HEK293 (cell line): Measurements from ENCODE around the gene ZDHHC17.

ENCODE experiments used
- CTCF ChIA-PET: fragments of 350-600 bp; formaldehyde crosslinking; extraction: SDS; loops from one replicate; lab custom pipeline; 2021; ENCODE audit warnings: antibody characterized with exemption; lab: Yijun Ruan, JAX
- POLR2A ChIA-PET: fragments of 300-600 bp; formaldehyde crosslinking; extraction: SDS; loops from one replicate; lab custom pipeline; 2020; ENCODE audit warnings: antibody characterized with exemption, inconsistent platforms; lab: Yijun Ruan, JAX
- H3K27ac ChIP-seq: fragments of 200-500 bp; sonication (Bioruptor generic); 2 replicates; pipeline ENCODE4 v1.5.1; 2014; ENCODE audit warnings: low read depth, low read length, control low read depth, inconsistent platforms; ENCODE audit errors: extremely low read depth
- H3K36me3 ChIP-seq, 2 experiments: fragments of 200-500 bp in 1 of 2; sonication (Bioruptor generic) in 1 of 2; 1 replicate in 1 of 2; 2 replicates in 1 of 2; pipeline ENCODE4 v1.5.1; 2014 to 2017; ENCODE audit warnings: inconsistent platforms in 2 of 2, low read length in 2 of 2; ENCODE audit not compliant: control insufficient read depth in 2 of 2, insufficient read depth in 1 of 2
- H3K4me1 ChIP-seq: fragments of 200-500 bp; sonication (Bioruptor generic); 2 replicates; pipeline ENCODE4 v1.5.1; 2014; ENCODE audit warnings: mild to moderate bottlenecking, low read length, inconsistent platforms; ENCODE audit not compliant: control insufficient read depth, insufficient read depth
- H3K4me3 ChIP-seq: 2 replicates; pipeline ENCODE4 v1.5.1; 2011; ENCODE audit warnings: low read depth, mild to moderate bottlenecking, control low read depth, low read length, moderate library complexity
- H3K9me3 ChIP-seq: fragments of 200-500 bp; sonication (Bioruptor generic); 2 replicates; pipeline ENCODE4 v1.5.1; 2014; ENCODE audit warnings: low read depth, low read length, inconsistent platforms; ENCODE audit not compliant: control insufficient read depth, insufficient read depth
- SCRT1 ChIP-seq: fragments of 450-650 bp; formaldehyde crosslinking; IDR thresholded peaks from 2 replicates; pipeline ENCODE4 v1.5.1; 2016; ENCODE audit warnings: missing biosample characterization, missing genetic modification characterization, borderline replicate concordance
- SP7 ChIP-seq: fragments of 450-650 bp; formaldehyde crosslinking; IDR thresholded peaks from 2 replicates; pipeline ENCODE4 v1.5.1; 2016; ENCODE audit warnings: missing biosample characterization, missing genetic modification characterization
- ZBTB48 ChIP-seq: fragments of 450-650 bp; formaldehyde crosslinking; IDR thresholded peaks from 2 replicates; pipeline ENCODE4 v1.5.1; 2016; ENCODE audit warnings: missing biosample characterization, missing genetic modification characterization
- ZBTB8A ChIP-seq: fragments of 450-650 bp; formaldehyde crosslinking; IDR thresholded peaks from 2 replicates; pipeline ENCODE4 v1.5.1; 2016; ENCODE audit warnings: missing biosample characterization, missing genetic modification characterization
- ZFP69B ChIP-seq: fragments of 450-650 bp; formaldehyde crosslinking; IDR thresholded peaks from 2 replicates; pipeline ENCODE4 v1.5.1; 2016; ENCODE audit warnings: missing biosample characterization, missing genetic modification characterization
- ZNF16 ChIP-seq: fragments of 450-650 bp; formaldehyde crosslinking; IDR thresholded peaks from 2 replicates; pipeline ENCODE4 v1.5.1; 2016; ENCODE audit warnings: low read depth, missing biosample characterization, missing genetic modification characterization
- ZNF266 ChIP-seq: fragments of 450-650 bp; formaldehyde crosslinking; IDR thresholded peaks from 2 replicates; pipeline ENCODE4 v1.5.1; 2016; ENCODE audit warnings: missing biosample characterization, missing genetic modification characterization, low read depth
- ZNF394 ChIP-seq: fragments of 450-650 bp; formaldehyde crosslinking; IDR thresholded peaks from 2 replicates; pipeline ENCODE4 v1.5.1; 2016; ENCODE audit warnings: missing biosample characterization, missing genetic modification characterization, mild to moderate bottlenecking, moderate library complexity, borderline replicate concordance
- ZNF544 ChIP-seq: fragments of 450-650 bp; formaldehyde crosslinking; IDR thresholded peaks from 2 replicates; pipeline ENCODE4 v1.5.0; 2017; ENCODE audit warnings: missing biosample characterization, missing genetic modification characterization
- ZNF558 ChIP-seq: fragments of 450-650 bp; formaldehyde crosslinking; IDR thresholded peaks from 2 replicates; pipeline ENCODE4 v1.5.1; 2016; ENCODE audit warnings: missing biosample characterization, missing genetic modification characterization
- ZNF621 ChIP-seq: fragments of 450-650 bp; formaldehyde crosslinking; IDR thresholded peaks from 2 replicates; pipeline ENCODE4 v1.5.1; 2017; ENCODE audit warnings: missing biosample characterization, missing genetic modification characterization
- ZNF701 ChIP-seq: fragments of 450-650 bp; formaldehyde crosslinking; IDR thresholded peaks from 2 replicates; pipeline ENCODE4 v1.5.1; 2016; ENCODE audit warnings: missing biosample characterization, missing genetic modification characterization
- ZNF707 ChIP-seq: fragments of 450-650 bp; formaldehyde crosslinking; IDR thresholded peaks from 2 replicates; pipeline ENCODE4 v1.5.1; 2016; ENCODE audit warnings: missing biosample characterization, missing genetic modification characterization
- ZSCAN30 ChIP-seq: fragments of 450-650 bp; IDR thresholded peaks from 2 replicates; pipeline ENCODE4 v1.5.1; 2018; ENCODE audit warnings: missing biosample characterization, mild to moderate bottlenecking, missing genetic modification characterization, moderate library complexity
- TF ChIP-seq, protein P1 (sequence below): fragments of 450-650 bp; formaldehyde crosslinking; IDR thresholded peaks from 2 replicates; pipeline ENCODE4 v1.5.1; 2016; ENCODE audit warnings: missing biosample characterization, missing genetic modification characterization
- TF ChIP-seq, protein P2 (sequence below): fragments of 450-650 bp; formaldehyde crosslinking; conservative IDR thresholded peaks from 2 replicates; pipeline ENCODE4 v1.5.1; 2016; ENCODE audit warnings: low read depth, missing biosample characterization, missing genetic modification characterization
- TF ChIP-seq, protein P3 (sequence below): fragments of 450-650 bp; formaldehyde crosslinking; IDR thresholded peaks from 2 replicates; pipeline ENCODE4 v1.5.1; 2016; ENCODE audit warnings: missing biosample characterization, missing genetic modification characterization, low read depth

ZDHHC17 gene

DNA sequence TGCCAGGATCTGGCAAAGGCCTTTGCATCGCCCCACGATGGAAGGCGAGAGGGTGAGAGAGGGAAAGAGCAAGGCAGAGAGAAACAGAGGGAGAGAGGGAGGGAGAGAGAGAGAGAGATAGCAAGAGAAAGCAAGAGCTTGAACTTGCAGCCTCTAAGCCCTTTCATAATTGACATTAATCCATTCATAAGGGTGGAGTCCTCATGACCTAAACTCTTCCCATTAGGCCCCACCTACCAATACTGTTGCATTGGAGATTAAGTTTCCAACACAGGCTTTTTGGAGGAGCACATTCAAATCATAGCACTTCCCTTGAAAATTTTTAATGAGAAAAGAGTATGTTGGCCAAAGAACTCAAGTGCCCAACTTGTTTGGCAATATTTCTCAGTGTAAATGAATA, 48.6 kb upstream of the ZDHHC17 start:
- Histone ChIP-seq H3K9me3 (no peaks in the 10 kb centered on the region), H3K36me3 (no peaks in the 10 kb centered on the region), H3K27ac (no peak overlapping the region), H3K4me1 (no peaks in the 10 kb centered on the region), H3K4me3 (no peak overlapping the region)
- CTCF ChIA-PET, result interaction anchor here (0.9 kb wide), 1 partner anchor 57 kb away, joined by 3 read pairs; no protein-coding TSS in a partner anchor
- POLR2A ChIA-PET, result interaction anchor here (0.8 kb wide), 1 partner anchor 48 kb away, joined by 3 read pairs; the partner anchor contains the start of gene ZDHHC17
- TF ChIP-seq ZBTB8A (tag by site-specific recombination), result no peak
- no peak for TF ChIP-seq ZSCAN30 (tag by site-specific recombination)
- TF ChIP-seq, all 188 proteins: peak for 0

DNA sequence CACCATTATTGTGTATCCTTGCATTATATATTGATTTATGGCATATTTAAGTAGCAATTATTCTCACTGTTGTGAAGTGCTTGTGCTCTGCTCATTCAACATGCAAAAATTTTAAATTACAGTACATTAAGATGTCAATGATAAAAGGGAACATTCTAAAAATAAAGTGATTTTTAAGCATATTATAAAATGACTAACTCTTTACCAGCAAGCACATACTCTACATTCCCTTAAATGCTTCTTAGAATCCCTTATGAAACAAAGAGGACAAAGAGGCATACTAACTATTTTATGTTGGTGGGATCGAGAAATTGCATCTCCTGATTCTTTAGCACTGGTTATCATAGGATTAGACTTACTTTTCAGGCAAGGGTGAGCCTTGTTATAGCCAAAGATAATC, 46.6 kb upstream of the ZDHHC17 start:
- Histone ChIP-seq H3K27ac (no peak overlapping the region), H3K4me3 (no peak overlapping the region), H3K4me1 (no peaks in the 10 kb centered on the region)
- CTCF ChIA-PET, result no interaction called here
- POLR2A ChIA-PET, result no interaction called here
- no peak for TF ChIP-seq ZBTB48 (tag by site-specific recombination)
- TF ChIP-seq ZNF707, result no peak
- no peak for TF ChIP-seq ZNF266 (tag by site-specific recombination)
- TF ChIP-seq, protein P1, sequence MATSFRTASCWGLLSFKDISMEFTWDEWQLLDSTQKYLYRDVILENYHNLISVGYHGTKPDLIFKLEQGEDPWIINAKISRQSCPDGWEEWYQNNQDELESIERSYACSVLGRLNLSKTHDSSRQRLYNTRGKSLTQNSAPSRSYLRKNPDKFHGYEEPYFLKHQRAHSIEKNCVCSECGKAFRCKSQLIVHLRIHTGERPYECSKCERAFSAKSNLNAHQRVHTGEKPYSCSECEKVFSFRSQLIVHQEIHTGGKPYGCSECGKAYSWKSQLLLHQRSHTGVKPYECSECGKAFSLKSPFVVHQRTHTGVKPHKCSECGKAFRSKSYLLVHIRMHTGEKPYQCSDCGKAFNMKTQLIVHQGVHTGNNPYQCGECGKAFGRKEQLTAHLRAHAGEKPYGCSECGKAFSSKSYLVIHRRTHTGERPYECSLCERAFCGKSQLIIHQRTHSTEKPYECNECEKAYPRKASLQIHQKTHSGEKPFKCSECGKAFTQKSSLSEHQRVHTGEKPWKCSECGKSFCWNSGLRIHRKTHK (tag by site-specific recombination), result no peak
- no peak for TF ChIP-seq ZNF701
- TF ChIP-seq ZNF544 (tag by site-specific recombination), result no peak
- TF ChIP-seq ZNF621 (tag by site-specific recombination), result no peak
- no peak for TF ChIP-seq ZFP69B (tag by site-specific recombination)
- TF ChIP-seq, protein P2, sequence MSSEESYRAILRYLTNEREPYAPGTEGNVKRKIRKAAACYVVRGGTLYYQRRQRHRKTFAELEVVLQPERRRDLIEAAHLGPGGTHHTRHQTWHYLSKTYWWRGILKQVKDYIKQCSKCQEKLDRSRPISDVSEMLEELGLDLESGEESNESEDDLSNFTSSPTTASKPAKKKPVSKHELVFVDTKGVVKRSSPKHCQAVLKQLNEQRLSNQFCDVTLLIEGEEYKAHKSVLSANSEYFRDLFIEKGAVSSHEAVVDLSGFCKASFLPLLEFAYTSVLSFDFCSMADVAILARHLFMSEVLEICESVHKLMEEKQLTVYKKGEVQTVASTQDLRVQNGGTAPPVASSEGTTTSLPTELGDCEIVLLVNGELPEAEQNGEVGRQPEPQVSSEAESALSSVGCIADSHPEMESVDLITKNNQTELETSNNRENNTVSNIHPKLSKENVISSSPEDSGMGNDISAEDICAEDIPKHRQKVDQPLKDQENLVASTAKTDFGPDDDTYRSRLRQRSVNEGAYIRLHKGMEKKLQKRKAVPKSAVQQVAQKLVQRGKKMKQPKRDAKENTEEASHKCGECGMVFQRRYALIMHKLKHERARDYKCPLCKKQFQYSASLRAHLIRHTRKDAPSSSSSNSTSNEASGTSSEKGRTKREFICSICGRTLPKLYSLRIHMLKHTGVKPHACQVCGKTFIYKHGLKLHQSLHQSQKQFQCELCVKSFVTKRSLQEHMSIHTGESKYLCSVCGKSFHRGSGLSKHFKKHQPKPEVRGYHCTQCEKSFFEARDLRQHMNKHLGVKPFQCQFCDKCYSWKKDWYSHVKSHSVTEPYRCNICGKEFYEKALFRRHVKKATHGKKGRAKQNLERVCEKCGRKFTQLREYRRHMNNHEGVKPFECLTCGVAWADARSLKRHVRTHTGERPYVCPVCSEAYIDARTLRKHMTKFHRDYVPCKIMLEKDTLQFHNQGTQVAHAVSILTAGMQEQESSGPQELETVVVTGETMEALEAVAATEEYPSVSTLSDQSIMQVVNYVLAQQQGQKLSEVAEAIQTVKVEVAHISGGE (tag by site-specific recombination), result no peak
- TF ChIP-seq ZNF558, result no peak
- no peak for TF ChIP-seq SCRT1 (tag by site-specific recombination)
- no peak for TF ChIP-seq SP7 (tag by site-specific recombination)
- TF ChIP-seq ZNF394 (tag by site-specific recombination), result no peak
- TF ChIP-seq, protein P3, sequence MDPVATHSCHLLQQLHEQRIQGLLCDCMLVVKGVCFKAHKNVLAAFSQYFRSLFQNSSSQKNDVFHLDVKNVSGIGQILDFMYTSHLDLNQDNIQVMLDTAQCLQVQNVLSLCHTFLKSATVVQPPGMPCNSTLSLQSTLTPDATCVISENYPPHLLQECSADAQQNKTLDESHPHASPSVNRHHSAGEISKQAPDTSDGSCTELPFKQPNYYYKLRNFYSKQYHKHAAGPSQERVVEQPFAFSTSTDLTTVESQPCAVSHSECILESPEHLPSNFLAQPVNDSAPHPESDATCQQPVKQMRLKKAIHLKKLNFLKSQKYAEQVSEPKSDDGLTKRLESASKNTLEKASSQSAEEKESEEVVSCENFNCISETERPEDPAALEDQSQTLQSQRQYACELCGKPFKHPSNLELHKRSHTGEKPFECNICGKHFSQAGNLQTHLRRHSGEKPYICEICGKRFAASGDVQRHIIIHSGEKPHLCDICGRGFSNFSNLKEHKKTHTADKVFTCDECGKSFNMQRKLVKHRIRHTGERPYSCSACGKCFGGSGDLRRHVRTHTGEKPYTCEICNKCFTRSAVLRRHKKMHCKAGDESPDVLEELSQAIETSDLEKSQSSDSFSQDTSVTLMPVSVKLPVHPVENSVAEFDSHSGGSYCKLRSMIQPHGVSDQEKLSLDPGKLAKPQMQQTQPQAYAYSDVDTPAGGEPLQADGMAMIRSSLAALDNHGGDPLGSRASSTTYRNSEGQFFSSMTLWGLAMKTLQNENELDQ (tag by site-specific recombination), result no peak
- no peak for TF ChIP-seq ZNF16 (tag by site-specific recombination)
- TF ChIP-seq, all 188 proteins: peak for 0
- Histone ChIP-seq H3K36me3 (no peaks in the 10 kb centered on the region), H3K9me3 (no peaks in the 10 kb centered on the region)
